OCI-LY1 (cell line): ENCODE data around the gene REXO1.

ENCODE experiments used
- H2AFZ ChIP-seq: fragments of 200-600 bp; sonication (generic), shearing (Covaris generic); 2 replicates; pipeline ENCODE4 v1.6.0; 2014; ENCODE audit warnings: antibody characterized with exemption, mild to moderate bottlenecking, low read length
- H3F3A ChIP-seq: fragments of 200-600 bp; sonication (generic), shearing (Covaris generic); 2 replicates; pipeline ENCODE4 v1.6.0; 2014; ENCODE audit warnings: mild to moderate bottlenecking, antibody characterized with exemption, low read length, moderate library complexity; ENCODE audit not compliant: insufficient read depth
- H3K27ac ChIP-seq: fragments of 200-600 bp; sonication (generic); 2 replicates; pipeline ENCODE4 v1.5.1; 2014; ENCODE audit warnings: low read length, mixed run types, mild to moderate bottlenecking, low read depth; ENCODE audit not compliant: poor library complexity, severe bottlenecking
- H3K27me3 ChIP-seq: fragments of 200-600 bp; sonication (generic); 2 replicates; pipeline ENCODE4 v1.6.0; 2014; ENCODE audit warnings: antibody characterized with exemption, mild to moderate bottlenecking, low read length, moderate library complexity; ENCODE audit not compliant: insufficient read depth
- H3K36me3 ChIP-seq: fragments of 200-600 bp; sonication (generic); 2 replicates; pipeline ENCODE4 v1.6.1; 2014; ENCODE audit warnings: mild to moderate bottlenecking, antibody characterized with exemption, low read length, moderate library complexity, mixed read lengths; ENCODE audit not compliant: insufficient read depth
- H3K4me1 ChIP-seq: fragments of 200-600 bp; sonication (generic); 2 replicates; pipeline ENCODE4 v1.5.1; 2014; ENCODE audit warnings: mild to moderate bottlenecking, low read length, moderate library complexity; ENCODE audit not compliant: insufficient read depth, severe bottlenecking
- H3K4me2 ChIP-seq: fragments of 200-600 bp; sonication (generic), shearing (Covaris generic); 2 replicates; pipeline ENCODE4 v1.6.1; 2014; ENCODE audit warnings: low read length
- H3K4me3 ChIP-seq: fragments of 200-600 bp; sonication (generic); 2 replicates; pipeline ENCODE4 v1.5.1; 2014; ENCODE audit warnings: low read length, low read depth, mild to moderate bottlenecking, mixed read lengths; ENCODE audit not compliant: poor library complexity, severe bottlenecking
- H3K79me2 ChIP-seq: fragments of 200-600 bp; shearing (Covaris generic); 2 replicates; pipeline ENCODE4 v1.6.1; 2016; ENCODE audit warnings: mixed run types, low read length, mixed read lengths; ENCODE audit not compliant: insufficient read depth
- H3K9ac ChIP-seq: fragments of 200-600 bp; sonication (generic), shearing (Covaris generic); 2 replicates; pipeline ENCODE4 v1.6.1; 2014; ENCODE audit warnings: mild to moderate bottlenecking, low read length, mixed read lengths
- H3K9me2 ChIP-seq: fragments of 200-600 bp; sonication (generic), shearing (Covaris generic); 2 replicates; pipeline ENCODE4 v1.6.1; 2014; ENCODE audit warnings: low read depth, mild to moderate bottlenecking, low read length, mixed read lengths
- H3K9me3 ChIP-seq: fragments of 200-600 bp; shearing (Covaris generic); 2 replicates; pipeline ENCODE4 v1.6.1; 2014; ENCODE audit warnings: low read length, mixed read lengths
- H4K20me1 ChIP-seq: fragments of 200-600 bp; sonication (generic), shearing (Covaris generic); 2 replicates; pipeline ENCODE4 v1.6.0; 2016; ENCODE audit warnings: mild to moderate bottlenecking, low read length; ENCODE audit not compliant: insufficient read depth
- EZH2 ChIP-seq: fragments of 200-600 bp; sonication (generic), shearing (Covaris generic); IDR thresholded peaks from 2 replicates; pipeline ENCODE4 v1.8.0; 2017; ENCODE audit warnings: borderline replicate concordance, mixed run types, mild to moderate bottlenecking, antibody characterized with exemption, low read length, moderate library complexity, mixed read lengths
- TF ChIP-seq, protein P1 (sequence below): fragments of 200-600 bp; sonication (generic), shearing (Covaris generic); IDR thresholded peaks from 2 replicates; pipeline ENCODE4 v1.5.1; 2017; ENCODE audit warnings: mild to moderate bottlenecking, antibody characterized with exemption, low read length, moderate library complexity, mixed read lengths

Gene REXO1

DNA sequence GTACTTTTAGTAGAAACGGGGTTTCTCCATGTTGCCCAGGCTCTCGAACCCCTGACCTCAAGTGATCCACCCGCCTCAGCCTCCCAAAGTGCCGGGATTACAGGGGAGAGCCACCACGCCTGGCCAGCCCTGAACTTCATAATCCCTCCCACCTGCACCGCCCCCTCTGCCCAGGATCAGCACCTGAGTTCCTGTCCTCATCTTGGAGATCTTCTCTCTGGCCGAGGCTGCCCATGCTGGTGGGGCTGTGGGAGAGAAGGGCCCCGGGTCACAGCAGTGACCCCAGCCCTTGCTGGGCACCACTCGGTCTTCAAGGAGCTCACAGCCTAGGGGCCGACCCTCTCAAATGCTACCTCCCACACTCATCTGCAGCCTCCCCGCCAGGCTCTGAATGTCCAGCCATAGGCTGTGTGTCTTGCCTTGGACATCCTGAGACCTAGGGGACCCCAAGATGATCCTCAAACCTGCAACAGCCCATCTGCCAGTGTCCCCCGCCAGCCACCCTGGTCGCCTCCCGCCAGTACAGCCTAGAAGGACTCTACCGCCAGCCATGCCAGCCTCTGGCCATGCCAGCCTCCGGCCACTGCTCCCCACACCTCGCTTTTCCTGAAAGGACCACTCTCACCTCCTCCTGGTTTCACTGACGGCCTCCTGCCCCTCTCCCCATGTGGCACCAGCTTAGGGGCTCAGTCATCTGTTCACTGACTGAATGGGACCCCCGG lies 37.7 kb downstream of the REXO1 start:
- TF ChIP-seq EZH2 = no peak
- TF ChIP-seq, protein P1, sequence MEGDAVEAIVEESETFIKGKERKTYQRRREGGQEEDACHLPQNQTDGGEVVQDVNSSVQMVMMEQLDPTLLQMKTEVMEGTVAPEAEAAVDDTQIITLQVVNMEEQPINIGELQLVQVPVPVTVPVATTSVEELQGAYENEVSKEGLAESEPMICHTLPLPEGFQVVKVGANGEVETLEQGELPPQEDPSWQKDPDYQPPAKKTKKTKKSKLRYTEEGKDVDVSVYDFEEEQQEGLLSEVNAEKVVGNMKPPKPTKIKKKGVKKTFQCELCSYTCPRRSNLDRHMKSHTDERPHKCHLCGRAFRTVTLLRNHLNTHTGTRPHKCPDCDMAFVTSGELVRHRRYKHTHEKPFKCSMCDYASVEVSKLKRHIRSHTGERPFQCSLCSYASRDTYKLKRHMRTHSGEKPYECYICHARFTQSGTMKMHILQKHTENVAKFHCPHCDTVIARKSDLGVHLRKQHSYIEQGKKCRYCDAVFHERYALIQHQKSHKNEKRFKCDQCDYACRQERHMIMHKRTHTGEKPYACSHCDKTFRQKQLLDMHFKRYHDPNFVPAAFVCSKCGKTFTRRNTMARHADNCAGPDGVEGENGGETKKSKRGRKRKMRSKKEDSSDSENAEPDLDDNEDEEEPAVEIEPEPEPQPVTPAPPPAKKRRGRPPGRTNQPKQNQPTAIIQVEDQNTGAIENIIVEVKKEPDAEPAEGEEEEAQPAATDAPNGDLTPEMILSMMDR = no peak

DNA sequence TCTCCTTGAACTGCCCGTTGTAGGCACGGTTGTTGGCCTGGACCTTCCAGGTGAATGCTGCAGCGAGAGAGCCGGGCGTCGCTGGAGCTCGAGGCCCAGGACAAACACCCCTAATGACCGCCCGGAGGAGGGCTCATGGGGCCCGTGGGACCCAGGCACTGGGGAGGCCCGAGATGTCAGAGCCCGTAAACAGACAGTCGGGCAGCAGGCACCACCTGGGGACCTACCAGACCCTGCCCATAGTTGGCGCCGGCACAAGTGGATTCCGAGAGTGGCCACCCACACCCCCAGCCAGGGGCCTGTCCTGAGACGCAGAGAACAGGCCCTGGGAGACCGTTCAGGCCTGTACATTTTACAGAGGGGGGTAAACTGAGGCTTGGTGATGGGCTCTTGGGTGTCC lies 38.6 kb downstream of the REXO1 start:
- H3K4me3 ChIP-seq = no peak overlapping the region
- TF ChIP-seq EZH2 = no peak
- TF ChIP-seq, protein P1 = no peak
- H3K36me3 ChIP-seq = peaks cover 3% of the 10 kb centered on the region; the same call in 1 of the 2 replicates
- H4K20me1 ChIP-seq = no peaks in the 10 kb centered on the region
- no peak overlapping the region for H3K27ac ChIP-seq
- H3K4me1 ChIP-seq = peaks cover 14% of the 10 kb centered on the region
- H3K79me2 ChIP-seq = no peaks in the 10 kb centered on the region
- no peak overlapping the region for H3K4me2 ChIP-seq
- H3K9me2 ChIP-seq = no peaks in the 10 kb centered on the region
- H3K9me3 ChIP-seq = no peaks in the 10 kb centered on the region
- H3K27me3 ChIP-seq = peaks cover 7% of the 10 kb centered on the region; the same call in 1 of the 2 replicates
- H2AFZ ChIP-seq = no peak overlapping the region
- H3F3A ChIP-seq = no peaks in the 10 kb centered on the region
- H3K9ac ChIP-seq = no peak overlapping the region

More for the DNA sequence above, 37.7 kb downstream of the REXO1 start:
- Histone ChIP-seq H3K9ac (no peak overlapping the region), H3K27me3 (peaks cover 7% of the 10 kb centered on the region; the same call in 1 of the 2 replicates), H3K4me1 (peaks cover 14% of the 10 kb centered on the region), H3K79me2 (no peaks in the 10 kb centered on the region), H3K9me3 (no peaks in the 10 kb centered on the region), H3K4me3 (no peak overlapping the region), H3F3A (no peaks in the 10 kb centered on the region), H3K9me2 (no peaks in the 10 kb centered on the region), H3K27ac (no peak overlapping the region), H3K36me3 (peaks cover 10% of the 10 kb centered on the region), H4K20me1 (no peaks in the 10 kb centered on the region), H3K4me2 (no peak overlapping the region), H2AFZ (no peak overlapping the region)

DNA sequence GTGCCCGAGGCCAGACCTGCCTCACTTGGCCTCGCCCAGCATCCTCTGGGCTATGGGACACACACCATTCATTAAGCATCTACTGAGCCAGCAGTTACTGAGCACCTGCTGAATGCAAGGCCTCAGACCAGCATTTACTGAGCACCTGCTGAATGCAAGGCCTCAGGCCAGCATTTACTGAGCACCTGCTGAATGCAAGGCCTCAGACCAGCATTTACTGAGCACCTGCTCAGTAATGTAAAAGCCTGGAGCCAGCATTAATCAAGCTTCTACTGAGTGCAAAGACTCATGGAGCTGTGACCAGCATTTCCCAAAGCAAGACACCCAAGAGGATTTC lies 39.9 kb downstream of the REXO1 start:
- H2AFZ ChIP-seq = no peak overlapping the region
- H3K4me2 ChIP-seq = no peak overlapping the region
- no peaks in the 10 kb centered on the region for H3K36me3 ChIP-seq
- no peaks in the 10 kb centered on the region for H3K9me3 ChIP-seq
- no peak overlapping the region for H3K4me3 ChIP-seq
- peaks cover 7% of the 10 kb centered on the region; the same call in 1 of the 2 replicates for H3K27me3 ChIP-seq
- no peak overlapping the region for H3K9ac ChIP-seq
- H3K27ac ChIP-seq = no peak overlapping the region
- no peaks in the 10 kb centered on the region for H3K9me2 ChIP-seq
- peaks cover 10% of the 10 kb centered on the region for H3K4me1 ChIP-seq
- H3F3A ChIP-seq = no peaks in the 10 kb centered on the region
- TF ChIP-seq, protein P1 = no peak
- TF ChIP-seq EZH2 = no peak
- no peaks in the 10 kb centered on the region for H3K79me2 ChIP-seq
- H4K20me1 ChIP-seq = no peaks in the 10 kb centered on the region
